Hepatocyte (in vitro differentiated cells): Measurements from ENCODE around the gene PRM3. TPM values are rescaled to one million over a fixed set of nuclear protein-coding genes. Genes with fewer than 3 reads are reported as not detected.

Experiments
- DNase-seq: peaks from one replicate; pipeline ENCODE4 v3.0.0-alpha.2; 2016; ENCODE audit warnings: low spot score
- H2AFZ ChIP-seq: fragments of 200-600 bp; sonication (generic); 2 replicates; pipeline ENCODE4 v1.6.0; 2016; ENCODE audit warnings: antibody characterized with exemption, mild to moderate bottlenecking
- H3K27ac ChIP-seq: fragments of 200-600 bp; sonication (generic); 2 replicates; pipeline ENCODE4 v1.5.1; 2016; ENCODE audit warnings: mild to moderate bottlenecking
- H3K27me3 ChIP-seq: fragments of 200-600 bp; sonication (generic); 2 replicates; pipeline ENCODE4 v1.6.1; 2016
- H3K36me3 ChIP-seq: fragments of 200-600 bp; sonication (generic); replicated peaks from 2 replicates; pipeline ENCODE4 v1.5.1; 2016; ENCODE audit warnings: low read depth; ENCODE audit not compliant: insufficient read depth
- H3K4me1 ChIP-seq: fragments of 200-600 bp; sonication (generic); 2 replicates; pipeline ENCODE4 v1.5.1; 2016; ENCODE audit warnings: mild to moderate bottlenecking, moderate library complexity; ENCODE audit not compliant: insufficient read depth
- H3K4me2 ChIP-seq: fragments of 200-600 bp; sonication (generic); 2 replicates; pipeline ENCODE4 v1.6.0; 2016
- H3K4me3 ChIP-seq: fragments of 200-600 bp; sonication (generic); 2 replicates; pipeline ENCODE4 v1.5.1; 2016; ENCODE audit warnings: mild to moderate bottlenecking
- H3K79me2 ChIP-seq: fragments of 200-600 bp; sonication (generic); 2 replicates; pipeline ENCODE4 v1.6.0; 2017; ENCODE audit warnings: mild to moderate bottlenecking
- H3K9me2 ChIP-seq: fragments of 200-600 bp; sonication (generic); replicated peaks from 2 replicates; pipeline ENCODE4 v1.6.0; 2017; ENCODE audit warnings: mild to moderate bottlenecking; ENCODE audit not compliant: insufficient read depth
- H3K9me3 ChIP-seq: fragments of 200-600 bp; sonication (generic); 2 replicates; pipeline ENCODE4 v1.5.1; 2016; ENCODE audit warnings: low read depth, mild to moderate bottlenecking
- H4K20me1 ChIP-seq: fragments of 200-600 bp; sonication (generic); 2 replicates; pipeline ENCODE4 v1.6.0; 2016; ENCODE audit warnings: mild to moderate bottlenecking; ENCODE audit not compliant: insufficient read depth, poor library complexity, severe bottlenecking
- CTCF ChIP-seq: fragments of 200-600 bp; sonication (generic); IDR thresholded peaks from 2 replicates; pipeline ENCODE4 v1.5.1; 2016; ENCODE audit warnings: antibody characterized with exemption, mild to moderate bottlenecking; ENCODE audit not compliant: poor library complexity
- EZH2 ChIP-seq: fragments of 200-600 bp; sonication (generic); IDR thresholded peaks from 2 replicates; pipeline ENCODE4 v1.6.1; 2016; ENCODE audit warnings: antibody characterized with exemption, mild to moderate bottlenecking, borderline replicate concordance
- EZH2phosphoT487 ChIP-seq: fragments of 200-600 bp; sonication (generic); IDR thresholded peaks from one replicate; pipeline ENCODE4 v1.6.1; 2018; ENCODE audit warnings: antibody characterized with exemption, mild to moderate bottlenecking, low read depth, moderate library complexity; ENCODE audit not compliant: unreplicated experiment, severe bottlenecking
- WGBS: methylation state at CpG from one replicate; pipeline ENCODE4 v1.1.6; 2016; ENCODE audit warnings: low lambda C conversion rate; ENCODE audit errors: missing lambda C conversion rate; 5-methylcytosine and 5-hydroxymethylcytosine counted together
- polyA plus RNA-seq: library from polyadenylated mRNA; unstranded; fragments of >200 nt; fragmentation: Nextera tagmentation; extraction: Ambion mirVana; gene quantifications from 2 replicates; pipeline ENCODE4 v1.2.1, GENCODE V29; 2016
- total RNA-seq: library from RNA; depleted of rRNA; stranded (reverse); fragments of >200 nt; gene quantifications from 2 replicates; pipeline ENCODE4 v1.2.3, GENCODE V29; 2014

Gene PRM3
- total and polyA plus RNA-seq, 2 experiments from 2014 or later: not detected

GRCh38 chr16:11262915-11263314, 10.5 kb downstream of the PRM3 start:
- no peak for TF ChIP-seq CTCF
- no peak for TF ChIP-seq EZH2
- TF ChIP-seq EZH2phosphoT487: no peak

GRCh38 chr16:11260596-11260966, 12.8 kb downstream of the PRM3 start:
- Histone ChIP-seq H3K27ac (no peak overlapping the region), H2AFZ (no peak overlapping the region), H3K27me3 (no peaks in the 10 kb centered on the region), H3K4me1 (peaks cover 7% of the 10 kb centered on the region), H3K4me3 (no peak overlapping the region), H3K4me2 (no peak overlapping the region), H4K20me1 (no peaks in the 10 kb centered on the region), H3K9me3 (no peaks in the 10 kb centered on the region), H3K79me2 (no peaks in the 10 kb centered on the region), H3K36me3 (no peaks in the 10 kb centered on the region), H3K9me2 (no peaks in the 10 kb centered on the region)
- 50% methylated on average over 3 of the region's 3 CpGs for WGBS
- no peak for TF ChIP-seq CTCF
- TF ChIP-seq EZH2: no peak
- no peak for TF ChIP-seq EZH2phosphoT487
- no peak for DNase-seq

More at GRCh38 chr16:11262915-11263314, 10.5 kb downstream of the PRM3 start:
- Histone ChIP-seq H3K79me2 (no peaks in the 10 kb centered on the region), H3K27me3 (no peaks in the 10 kb centered on the region), H3K27ac (no peak overlapping the region), H3K4me2 (no peak overlapping the region), H2AFZ (no peak overlapping the region), H3K4me3 (no peak overlapping the region), H3K9me2 (no peaks in the 10 kb centered on the region), H3K36me3 (no peaks in the 10 kb centered on the region), H3K9me3 (no peaks in the 10 kb centered on the region), H3K4me1 (peaks cover 2% of the 10 kb centered on the region), H4K20me1 (no peaks in the 10 kb centered on the region)
- WGBS: 92% methylated on average over 8 of the region's 8 CpGs
- no peak for DNase-seq

GRCh38 chr16:11259655-11260595, 13.5 kb downstream of the PRM3 start:
- Histone ChIP-seq H3K4me2 (no peak overlapping the region), H3K9me2 (no peaks in the 10 kb centered on the region), H3K4me3 (no peak overlapping the region), H3K36me3 (no peaks in the 10 kb centered on the region), H2AFZ (no peak overlapping the region), H3K27me3 (no peaks in the 10 kb centered on the region), H3K79me2 (peaks cover 6% of the 10 kb centered on the region), H4K20me1 (peaks cover 6% of the 10 kb centered on the region), H3K4me1 (peaks cover 7% of the 10 kb centered on the region), H3K27ac (no peak overlapping the region), H3K9me3 (no peaks in the 10 kb centered on the region)
- 94% methylated on average over 12 of the region's 12 CpGs for WGBS
- DNase-seq: no peak
- no peak for TF ChIP-seq EZH2
- TF ChIP-seq CTCF: no peak
- TF ChIP-seq EZH2phosphoT487: no peak
